Activated T-helper 1 cell treated with anti-CD3 and anti-CD28 coated beads, Interleukin-12 subunit alpha, Interleukin-12 subunit beta, Interleukin-2, Interleukin-4 antibody, amounts not matched to agents 30 ng/mL and 10 ng/mL and 1 ng/mL, durations not matched to agents 14 hours and 24 hours and 36 hours (primary cell): ENCODE measurements around the gene CXorf38. TPM values are rescaled to one million over a fixed set of nuclear protein-coding genes. Genes with fewer than 3 reads are reported as not detected.
"Not testable (repeated sequence)": the region's sequence is repeated elsewhere in the genome, so short reads cannot be mapped to it uniquely, and the experiment has no call there.

ENCODE experiments used
- DNase-seq: peaks from one replicate; pipeline ENCODE4 v3.0.0; 2021; ENCODE audit warnings: low spot score
- H3K27ac Mint-ChIP-seq: one replicate; pipeline ENCODE4 v1.8.0; 2021; ENCODE audit warnings: mild to moderate bottlenecking, mixed read lengths
- H3K27me3 Mint-ChIP-seq: one replicate; pipeline ENCODE4 v1.8.0; 2022; ENCODE audit warnings: mild to moderate bottlenecking, moderate library complexity, mixed read lengths; ENCODE audit not compliant: insufficient read depth
- H3K36me3 Mint-ChIP-seq: one replicate; pipeline ENCODE4 v1.8.0; 2021; ENCODE audit warnings: low read depth, mixed read lengths
- H3K4me1 Mint-ChIP-seq: one replicate; pipeline ENCODE4 v1.8.0; 2021; ENCODE audit warnings: low read depth, mixed read lengths
- H3K4me3 Mint-ChIP-seq: one replicate; pipeline ENCODE4 v1.8.0; 2021; ENCODE audit warnings: mild to moderate bottlenecking, moderate library complexity, mixed read lengths
- H3K9me3 Mint-ChIP-seq: one replicate; pipeline ENCODE4 v1.8.0; 2021; ENCODE audit warnings: mixed read lengths
- intact Hi-C: fragments of 100-400 bp; cut with micrococcal nuclease; formaldehyde crosslinking; loops from one replicate; pipeline ENCODE4 v1.15.1; 2024
- total RNA-seq: library from RNA; stranded (reverse); gene quantifications from 2 replicates; pipeline ENCODE4 v1.2.3, GENCODE V29; 2022

Gene CXorf38
- total RNA-seq, 1 donor from 2014 or later = 16.9 TPM

DNA sequence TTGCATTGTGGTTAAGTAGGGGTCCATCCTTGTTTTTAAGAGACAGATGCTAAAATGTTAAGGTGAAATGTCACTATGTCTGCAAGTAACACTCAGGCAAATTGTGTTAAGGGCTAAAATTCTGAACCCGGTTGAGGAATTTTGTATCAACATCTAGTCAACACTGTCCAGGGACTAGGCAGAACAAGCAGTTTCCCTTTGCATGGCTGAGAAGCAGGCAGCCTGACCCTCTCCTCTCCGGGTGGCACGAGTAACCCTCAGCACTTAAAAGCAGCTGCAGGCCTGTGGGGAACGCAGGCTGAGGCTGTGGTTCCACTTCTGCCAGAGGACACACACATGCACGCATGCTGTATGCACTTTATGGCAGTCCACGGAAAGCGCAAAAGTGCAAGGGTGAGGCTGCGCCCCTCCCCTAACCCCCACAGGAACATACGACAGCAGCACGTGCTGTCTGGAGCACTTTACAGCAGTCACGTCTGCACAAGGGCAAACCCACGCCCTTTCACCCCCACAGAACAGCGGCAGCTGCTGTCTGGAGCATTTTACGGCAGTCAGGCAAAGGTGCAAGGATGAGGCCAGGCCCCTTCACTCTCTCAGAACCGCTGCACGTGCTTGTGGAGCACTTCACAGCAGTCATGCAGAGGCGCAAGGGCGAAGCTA is 24.8 kb downstream of the CXorf38 start:
- H3K4me3 Mint-ChIP-seq = no peak overlapping the region
- peaks cover 3% of the 10 kb centered on the region for H3K36me3 Mint-ChIP-seq
- H3K27me3 Mint-ChIP-seq = no peaks in the 10 kb centered on the region
- no peaks in the 10 kb centered on the region for H3K4me1 Mint-ChIP-seq
- no peak for DNase-seq
- intact Hi-C loops = no loop called here
- H3K27ac Mint-ChIP-seq = no peak overlapping the region
- no peaks in the 10 kb centered on the region for H3K9me3 Mint-ChIP-seq

DNA sequence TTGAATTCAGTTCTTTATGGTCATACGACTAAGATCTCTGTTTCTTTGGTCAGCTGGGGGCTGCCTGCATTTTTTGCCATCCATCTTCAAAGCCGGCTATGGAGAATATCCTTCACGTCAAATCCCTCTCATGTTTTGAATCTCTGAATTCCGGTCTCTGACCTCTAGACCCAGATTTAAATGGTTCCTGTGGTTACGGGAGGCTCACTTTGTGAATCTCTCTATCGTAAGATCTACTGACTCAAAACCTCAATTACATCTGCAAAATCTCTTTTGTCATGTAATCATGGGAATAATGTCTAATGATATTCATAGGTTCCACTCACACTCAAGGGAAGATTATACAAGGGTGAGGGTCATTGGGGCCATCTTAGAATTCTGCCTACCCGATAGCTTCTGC is 29.8 kb downstream of the CXorf38 start:
- Mint-ChIP-seq H3K9me3 (no peaks in the 10 kb centered on the region), H3K27ac (no peak overlapping the region), H3K27me3 (no peaks in the 10 kb centered on the region), H3K4me1 (no peaks in the 10 kb centered on the region), H3K36me3 (no peaks in the 10 kb centered on the region), H3K4me3 (no peak overlapping the region)
- intact Hi-C loops = no loop called here
- DNase-seq = no peak

DNA sequence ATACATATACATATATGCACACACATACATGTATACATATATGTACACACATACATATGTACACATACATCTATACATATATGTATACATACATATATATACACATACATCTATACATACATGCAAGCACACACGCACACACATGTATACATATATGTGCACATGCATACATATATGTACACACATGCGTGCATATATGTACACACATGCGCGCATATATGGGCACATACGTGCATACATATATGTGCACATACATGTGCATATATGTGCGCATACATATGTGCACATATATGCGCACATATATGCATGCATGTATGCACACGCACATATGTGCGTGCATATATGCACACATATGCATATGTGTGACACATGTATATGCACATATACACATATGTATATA is 31.4 kb downstream of the CXorf38 start:
- no peaks in the 10 kb centered on the region for H3K4me1 Mint-ChIP-seq
- no peaks in the 10 kb centered on the region for H3K36me3 Mint-ChIP-seq
- no peak for DNase-seq
- H3K27me3 Mint-ChIP-seq = no peaks in the 10 kb centered on the region
- intact Hi-C loops = no loop called here
- no peaks in the 10 kb centered on the region for H3K9me3 Mint-ChIP-seq
- H3K27ac Mint-ChIP-seq = no peak overlapping the region
- no peak overlapping the region for H3K4me3 Mint-ChIP-seq

DNA sequence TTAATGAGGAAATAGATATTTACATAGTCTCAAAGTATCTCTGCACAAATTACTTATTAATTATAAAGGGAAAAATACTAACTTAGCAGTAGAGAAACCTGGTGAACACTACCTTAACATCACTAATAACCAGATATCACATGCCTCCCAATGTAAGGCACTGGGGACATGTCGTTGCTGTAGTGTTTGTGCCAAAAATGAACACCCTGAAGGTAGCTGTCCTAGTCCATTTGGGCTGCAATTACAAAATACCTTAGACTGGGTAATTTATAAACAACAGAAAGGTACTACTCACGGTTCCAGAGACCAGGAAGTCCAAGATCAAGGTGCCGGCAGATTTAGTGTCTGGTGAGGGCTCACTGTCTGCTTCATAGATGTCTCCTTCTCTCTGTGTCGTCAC is 34.9 kb downstream of the CXorf38 start:
- H3K4me1 Mint-ChIP-seq = no peaks in the 10 kb centered on the region
- intact Hi-C loops = no loop called here
- H3K9me3 Mint-ChIP-seq = no peaks in the 10 kb centered on the region
- H3K4me3 Mint-ChIP-seq = no peak overlapping the region
- H3K27me3 Mint-ChIP-seq = no peaks in the 10 kb centered on the region
- no peak overlapping the region for H3K27ac Mint-ChIP-seq
- H3K36me3 Mint-ChIP-seq = no peaks in the 10 kb centered on the region
- no peak for DNase-seq

DNA sequence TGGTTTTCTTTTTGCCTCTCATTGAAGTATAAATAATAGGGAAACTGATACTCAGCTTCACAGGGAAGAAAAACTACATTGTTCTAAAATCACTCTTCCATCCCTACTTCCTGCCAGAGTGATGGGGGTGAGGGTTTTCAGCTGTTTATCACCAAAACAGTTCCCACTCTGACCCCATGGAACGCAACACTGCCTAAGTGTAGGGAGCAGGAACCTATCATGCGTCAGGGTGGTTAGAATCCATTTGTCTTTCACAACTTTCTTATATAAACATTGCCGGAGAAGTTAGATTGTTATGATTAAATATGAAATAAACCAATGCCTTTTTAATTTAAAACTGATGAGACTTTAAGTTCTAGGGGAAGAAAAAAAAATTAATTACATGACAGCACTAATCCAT is 40.0 kb downstream of the CXorf38 start:
- H3K9me3 Mint-ChIP-seq = no peaks in the 10 kb centered on the region
- H3K27me3 Mint-ChIP-seq = no peaks in the 10 kb centered on the region
- H3K36me3 Mint-ChIP-seq = peaks cover 9% of the 10 kb centered on the region
- H3K4me1 Mint-ChIP-seq = no peaks in the 10 kb centered on the region
- no peak for DNase-seq
- H3K27ac Mint-ChIP-seq = no peak overlapping the region
- H3K4me3 Mint-ChIP-seq = no peak overlapping the region
- intact Hi-C loops = no loop called here

DNA sequence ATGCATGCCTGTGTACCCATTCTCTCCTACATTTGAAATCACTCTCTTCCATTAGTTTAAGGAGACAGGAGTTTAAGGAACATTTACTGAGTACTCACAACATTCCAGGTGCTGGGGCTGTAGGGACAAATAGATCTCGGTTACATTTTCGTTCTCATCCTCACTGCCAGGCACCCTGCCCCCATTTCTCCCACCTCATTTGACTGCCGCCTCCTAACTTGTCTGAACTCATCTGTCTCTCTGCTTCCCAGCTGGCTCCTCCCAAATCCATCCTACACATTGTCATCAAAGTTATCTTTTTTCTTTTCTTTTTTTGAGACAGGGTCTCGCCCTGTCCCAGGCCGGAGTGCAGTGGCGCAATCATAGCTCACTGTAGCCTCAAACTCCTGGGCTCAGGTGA is 43.9 kb downstream of the CXorf38 start:
- Mint-ChIP-seq H3K4me1 (no peaks in the 10 kb centered on the region), H3K36me3 (peaks cover 29% of the 10 kb centered on the region), H3K4me3 (no peak overlapping the region), H3K27me3 (no peaks in the 10 kb centered on the region), H3K9me3 (no peaks in the 10 kb centered on the region), H3K27ac (no peak overlapping the region)
- intact Hi-C loops = no loop called here
- no peak for DNase-seq

GRCh38 chrX:40589616-40590321 is 57.6 kb downstream of the CXorf38 start:
- peak overlapping the region; percentile 7 for H3K4me3 Mint-ChIP-seq
- intact Hi-C loops = loop anchor here (1.0 to 10.0 kb wide), 3 partner anchors 9 to 495 kb away; partner anchors contain the start of genes ATP6AP2, MED14 and USP9X

DNA sequence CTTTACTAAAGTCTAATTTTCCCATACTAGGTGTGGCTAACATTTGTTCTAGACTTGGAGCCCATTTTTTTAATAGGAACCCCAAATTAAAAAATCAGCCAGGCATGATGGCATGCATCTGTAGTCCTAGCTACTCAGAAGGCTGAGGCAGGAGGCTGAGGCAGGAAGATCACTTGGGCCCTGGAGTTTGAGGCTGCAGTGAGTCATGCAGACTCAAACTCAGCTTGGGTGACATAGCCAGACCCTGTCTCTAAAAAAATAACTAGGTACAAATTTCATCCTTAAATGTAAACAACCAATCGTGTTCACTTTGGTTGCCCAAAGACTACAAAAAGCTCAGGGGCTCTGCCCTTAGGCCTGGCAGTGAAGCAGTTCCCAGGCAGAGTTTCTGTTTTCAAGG is 59.7 kb downstream of the CXorf38 start:
- DNase-seq, H3K4me3 Mint-ChIP-seq, H3K27me3 Mint-ChIP-seq, H3K27ac Mint-ChIP-seq, H3K9me3 Mint-ChIP-seq: not testable (repeated sequence)
- H3K36me3 Mint-ChIP-seq = peaks cover 16% of the 10 kb centered on the region
- intact Hi-C loops = loop anchor here (2.0 to 10.0 kb wide), 2 partner anchors 147 to 497 kb away; partner anchors contain the start of genes MED14 and USP9X
- H3K4me1 Mint-ChIP-seq = peaks cover 36% of the 10 kb centered on the region

More at GRCh38 chrX:40589616-40590321, 57.6 kb downstream of the CXorf38 start:
- Mint-ChIP-seq H3K4me1 (peaks cover 26% of the 10 kb centered on the region), H3K36me3 (peaks cover 19% of the 10 kb centered on the region), H3K27ac (peak overlapping the region; percentile 75)
- DNase-seq = peak; percentile 20
- H3K27me3 Mint-ChIP-seq, H3K9me3 Mint-ChIP-seq: not testable (repeated sequence)

- peaks cover 9% of the 10 kb centered on the region for H3K36me3 Mint-ChIP-seq
- H3K27me3 Mint-ChIP-seq = no peaks in the 10 kb centered on the region
- H3K9me3 Mint-ChIP-seq = no peaks in the 10 kb centered on the region
- peak overlapping the region; percentile 65 for H3K4me3 Mint-ChIP-seq
- no peak for DNase-seq
- H3K27ac Mint-ChIP-seq = no peak overlapping the region
- peaks cover 30% of the 10 kb centered on the region for H3K4me1 Mint-ChIP-seq
- intact Hi-C loops = loop anchor here (5.0 to 10.0 kb wide), 2 partner anchors 502 to 749 kb away; partner anchors contain the start of genes DDX3X and USP9X
These were observed 64.5 kb downstream of the CXorf38 start for GRCh38 chrX:40582811-40583210.

DNA sequence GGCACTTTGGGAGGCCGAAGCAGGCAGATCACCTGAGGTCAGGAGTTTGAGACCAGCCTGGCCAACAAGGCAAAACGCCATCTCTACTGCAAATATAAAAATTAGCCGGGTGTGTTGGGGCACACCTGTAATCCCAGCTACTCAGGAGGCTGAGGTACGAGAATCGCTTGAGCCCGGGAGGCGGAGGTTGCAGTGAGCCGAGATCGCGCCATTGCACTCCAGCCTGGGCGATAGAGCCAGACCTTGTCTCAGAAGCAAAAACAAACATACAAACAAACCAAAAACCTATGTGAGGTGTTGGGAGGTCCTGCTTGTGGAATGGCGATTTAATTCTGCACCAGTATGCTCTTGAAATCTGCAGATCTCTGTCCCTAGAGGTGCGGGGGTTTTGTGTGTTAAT is 65.2 kb downstream of the CXorf38 start:
- Mint-ChIP-seq H3K4me1 (peaks cover 25% of the 10 kb centered on the region), H3K4me3 (peak overlapping the region; percentile 81)
- not testable (repeated sequence) for H3K36me3 Mint-ChIP-seq, H3K27ac Mint-ChIP-seq, H3K27me3 Mint-ChIP-seq, H3K9me3 Mint-ChIP-seq, DNase-seq
- intact Hi-C loops = loop anchor here (5.0 to 10.0 kb wide), 2 partner anchors 503 to 750 kb away; partner anchors contain the start of genes DDX3X and USP9X

DNA sequence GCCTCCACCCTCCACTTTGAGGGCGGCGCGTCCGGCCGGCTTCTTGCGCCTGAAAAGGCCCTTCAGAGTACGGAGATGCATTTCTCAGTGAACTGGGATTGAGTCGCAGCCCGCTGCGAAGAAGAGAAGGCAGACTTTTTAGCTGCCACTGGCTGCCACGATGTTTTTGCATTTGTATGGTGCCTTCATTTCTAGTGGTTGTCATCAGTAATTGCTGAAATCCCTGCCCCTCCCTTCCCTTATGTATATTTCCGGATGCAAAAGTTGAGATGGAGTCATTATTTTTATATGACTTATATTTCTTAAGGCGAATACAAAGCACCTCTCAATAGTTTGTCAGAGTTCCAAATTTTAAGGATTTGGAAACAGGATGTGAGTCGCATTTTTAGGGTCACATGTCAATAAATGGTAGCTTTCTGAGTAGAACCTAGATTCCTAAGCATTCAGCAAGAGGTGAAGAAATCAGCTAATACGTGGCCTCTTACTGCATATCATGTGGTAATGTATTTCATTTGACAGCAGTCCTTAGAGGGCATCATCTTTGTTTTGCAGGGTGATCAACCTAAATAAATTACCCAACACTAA is 65.9 kb downstream of the CXorf38 start:
- Mint-ChIP-seq H3K4me1 (peaks cover 24% of the 10 kb centered on the region), H3K27ac (peak overlapping the region; percentile 40), H3K9me3 (no peaks in the 10 kb centered on the region), H3K27me3 (no peaks in the 10 kb centered on the region), H3K4me3 (peak overlapping the region; percentile 81), H3K36me3 (peaks cover 9% of the 10 kb centered on the region)
- DNase-seq = peak; percentile 4
- intact Hi-C loops = loop anchor here (2.0 to 10.0 kb wide), 3 partner anchors 37 to 751 kb away; partner anchors contain the start of genes DDX3X and USP9X

GRCh38 chrX:40580537-40581335 is 66.6 kb downstream of the CXorf38 start, which contains the start of gene ATP6AP2:
ATP6AP2 (plus strand) TSS chrX:40580970; CDS start chrX:40581066, 96 bp downstream.
- Mint-ChIP-seq H3K36me3 (peaks cover 5% of the 10 kb centered on the region), H3K9me3 (no peaks in the 10 kb centered on the region), H3K27me3 (no peaks in the 10 kb centered on the region), H3K27ac (peak within 1 kb of the TSS; percentile 97), H3K4me3 (peak within 1 kb of the TSS; percentile 94), H3K4me1 (peaks cover 17% of the 10 kb centered on the region)
- intact Hi-C loops = loop anchor here (1.0 to 10.0 kb wide), 7 partner anchors 9 to 752 kb away; partner anchors contain the start of genes CXorf38, DDX3X, MED14 and USP9X
- DNase-seq = peak; percentile 85
